A549 (cell line): ENCODE data around the gene CRYBA1. TPM values are rescaled to one million over a fixed set of nuclear protein-coding genes. Genes with fewer than 3 reads are reported as not detected.

ENCODE experiments used
- ATAC-seq, 2 experiments: fragments of 200-7000 bp in 1 of 2; fragments of >200 bp in 1 of 2; cut with Nextera tagmentation in 1 of 2; cut with Tn5 transposase in 1 of 2; 3 replicates each; pipeline versions ENCODE4 v1.8.0 to v1.9.1; 2018 to 2020; ENCODE audit warnings: mild to moderate bottlenecking in 1 of 2, moderate library complexity in 1 of 2
- CTCF ChIA-PET: fragments of 300-600 bp; sonication (Branson Sonifier 250); formaldehyde crosslinking; extraction: SDS; loops from one replicate; lab custom pipeline; 2021; ENCODE audit warnings: antibody characterized with exemption, inconsistent platforms; lab: Yijun Ruan, JAX
- POLR2A ChIA-PET: fragments of 350-600 bp; formaldehyde crosslinking; extraction: SDS; loops from one replicate; lab custom pipeline; 2021; ENCODE audit warnings: antibody characterized with exemption, inconsistent platforms; lab: Yijun Ruan, JAX
- DNase-seq, 2 experiments: peaks; one replicate each; pipeline versions ENCODE4 v3.0.0 to v3.0.0-alpha.2; 2011 to 2016; ENCODE audit warnings: low read depth in 1 of 2, low spot score in 1 of 2
- FAIRE-seq: peaks from 2 replicates; lab custom pipeline; 2011; peaks lifted over from hg19 to GRCh38; lab: Jason Lieb, UNC
- H3K27ac ChIP-seq, 2 experiments: fragments of >200 bp; sonication (Bioruptor Twin); formaldehyde crosslinking; 3 replicates each; pipeline ENCODE4 v1.5.1; 2016 to 2017
- H3K4me1 ChIP-seq: fragments of >200 bp; sonication (Bioruptor Twin); formaldehyde crosslinking; 3 replicates; pipeline ENCODE4 v1.6.1; 2016
- H3K4me2 ChIP-seq: fragments of >200 bp; sonication (Bioruptor Twin); formaldehyde crosslinking; 3 replicates; pipeline ENCODE4 v1.6.1; 2016
- H3K4me3 ChIP-seq: fragments of >200 bp; sonication (Bioruptor Twin); formaldehyde crosslinking; 3 replicates; pipeline ENCODE4 v1.5.1; 2016
- H3K9me3 ChIP-seq: fragments of >200 bp; sonication (Bioruptor Twin); formaldehyde crosslinking; 3 replicates; pipeline ENCODE4 v1.6.1; 2016
- ATOH8 ChIP-seq: fragments of 250-450 bp; sonication (Bioruptor Pico); IDR thresholded peaks from 2 replicates; pipeline ENCODE4 v1.5.0; 2020; ENCODE audit warnings: low read depth, mild to moderate bottlenecking, moderate library complexity
- CHD2 ChIP-seq: fragments of 150-350 bp; IDR thresholded peaks from 2 replicates; pipeline ENCODE4 v1.6.1; 2014; ENCODE audit warnings: low read length; ENCODE audit not compliant: partially characterized antibody
- CHD4 ChIP-seq: fragments of 200-600 bp; sonication (generic); IDR thresholded peaks from 2 replicates; pipeline ENCODE4 v1.6.1; 2016; ENCODE audit warnings: antibody characterized with exemption, mild to moderate bottlenecking, borderline replicate concordance
- E2F6 ChIP-seq: IDR thresholded peaks from 2 replicates; pipeline ENCODE4 v1.6.1; 2012; ENCODE audit warnings: low read depth, borderline replicate concordance
- EP300 ChIP-seq, 2 experiments: fragments of >200 bp; sonication (Bioruptor Twin); formaldehyde crosslinking; IDR thresholded peaks; 2 replicates in 1 of 2; 3 replicates in 1 of 2; pipeline ENCODE4 v1.6.1; 2016 to 2017
- GATA3 ChIP-seq: IDR thresholded peaks from 2 replicates; pipeline ENCODE4 v1.6.1; 2012; ENCODE audit warnings: borderline replicate concordance
- HOXB13 ChIP-seq: fragments of 250-450 bp; sonication (Bioruptor Pico); IDR thresholded peaks from 2 replicates; pipeline ENCODE4 v1.5.0; 2020; ENCODE audit warnings: low read depth, mild to moderate bottlenecking, moderate library complexity
- JUN ChIP-seq, 2 experiments: fragments of >200 bp; sonication (Bioruptor Twin); formaldehyde crosslinking; IDR thresholded peaks; 2 replicates in 1 of 2; 3 replicates in 1 of 2; pipeline ENCODE4 v1.6.1; 2016 to 2017
- KDM5A ChIP-seq: fragments of 200-600 bp; sonication (generic); IDR thresholded peaks from 2 replicates; pipeline ENCODE4 v1.6.1; 2016; ENCODE audit warnings: antibody characterized with exemption, mild to moderate bottlenecking
- MAX ChIP-seq: IDR thresholded peaks from 2 replicates; pipeline ENCODE4 v1.6.1; 2012
- NFE2L2 ChIP-seq: fragments of 150-350 bp; conservative IDR thresholded peaks from 2 replicates; pipeline ENCODE4 v1.6.1; 2014; ENCODE audit warnings: low read length
- PHF8 ChIP-seq: fragments of 200-600 bp; sonication (generic); IDR thresholded peaks from 2 replicates; pipeline ENCODE4 v1.6.1; 2016; ENCODE audit warnings: low read depth, mild to moderate bottlenecking, antibody characterized with exemption, moderate library complexity, borderline replicate concordance
- POLR2AphosphoS2 ChIP-seq: conservative IDR thresholded peaks from 2 replicates; pipeline ENCODE4 v1.6.1; 2012; ENCODE audit warnings: low read length, improper control_type of control experiment, inconsistent platforms
- SMC3 ChIP-seq: fragments of >200 bp; sonication (Bioruptor Twin); formaldehyde crosslinking; IDR thresholded peaks from 3 replicates; pipeline ENCODE4 v1.6.1; 2018; ENCODE audit warnings: inconsistent platforms
- TFCP2L1 ChIP-seq: fragments of 250-450 bp; sonication (Bioruptor Pico); IDR thresholded peaks from 2 replicates; pipeline ENCODE4 v1.5.0; 2021; ENCODE audit warnings: mild to moderate bottlenecking
- ZSCAN20 ChIP-seq: fragments of 250-450 bp; sonication (Bioruptor Pico); IDR thresholded peaks from 2 replicates; pipeline ENCODE4 v1.8.0; 2022; ENCODE audit warnings: mild to moderate bottlenecking, moderate library complexity
- WGBS: methylation state at CpG from one replicate; pipeline ENCODE4 v1.1.6; 2017; ENCODE audit errors: missing lambda C conversion rate; 5-methylcytosine and 5-hydroxymethylcytosine counted together
- polyA plus RNA-seq, 4 experiments: library from polyadenylated mRNA; depleted of rRNA in 3 of 4; stranded (reverse); fragments of >200 nt; fragmentation: RNase III in 1 of 4; extraction: RNeasy Plus Mini Kit Qiagen cat#74134 plus additional on column Dnase treatment in 1 of 4; gene quantifications; 2 replicates in 3 of 4; 3 replicates in 1 of 4; pipeline ENCODE4 v1.2.3, GENCODE V29; 2011 to 2017
- TF ChIP-seq, protein P1 (sequence below): IDR thresholded peaks from 2 replicates; pipeline ENCODE4 v1.6.1; 2012
- TF ChIP-seq, protein P2 (sequence below): fragments of 200-600 bp; sonication (generic); IDR thresholded peaks from 2 replicates; pipeline ENCODE4 v1.6.1; 2016; ENCODE audit warnings: antibody characterized with exemption, mild to moderate bottlenecking, moderate library complexity

Gene CRYBA1
- polyA plus RNA-seq, 2 of the 4 experiments (the other 2 are of a cell fraction), result 0.10 to 0.12 TPM

DNA sequence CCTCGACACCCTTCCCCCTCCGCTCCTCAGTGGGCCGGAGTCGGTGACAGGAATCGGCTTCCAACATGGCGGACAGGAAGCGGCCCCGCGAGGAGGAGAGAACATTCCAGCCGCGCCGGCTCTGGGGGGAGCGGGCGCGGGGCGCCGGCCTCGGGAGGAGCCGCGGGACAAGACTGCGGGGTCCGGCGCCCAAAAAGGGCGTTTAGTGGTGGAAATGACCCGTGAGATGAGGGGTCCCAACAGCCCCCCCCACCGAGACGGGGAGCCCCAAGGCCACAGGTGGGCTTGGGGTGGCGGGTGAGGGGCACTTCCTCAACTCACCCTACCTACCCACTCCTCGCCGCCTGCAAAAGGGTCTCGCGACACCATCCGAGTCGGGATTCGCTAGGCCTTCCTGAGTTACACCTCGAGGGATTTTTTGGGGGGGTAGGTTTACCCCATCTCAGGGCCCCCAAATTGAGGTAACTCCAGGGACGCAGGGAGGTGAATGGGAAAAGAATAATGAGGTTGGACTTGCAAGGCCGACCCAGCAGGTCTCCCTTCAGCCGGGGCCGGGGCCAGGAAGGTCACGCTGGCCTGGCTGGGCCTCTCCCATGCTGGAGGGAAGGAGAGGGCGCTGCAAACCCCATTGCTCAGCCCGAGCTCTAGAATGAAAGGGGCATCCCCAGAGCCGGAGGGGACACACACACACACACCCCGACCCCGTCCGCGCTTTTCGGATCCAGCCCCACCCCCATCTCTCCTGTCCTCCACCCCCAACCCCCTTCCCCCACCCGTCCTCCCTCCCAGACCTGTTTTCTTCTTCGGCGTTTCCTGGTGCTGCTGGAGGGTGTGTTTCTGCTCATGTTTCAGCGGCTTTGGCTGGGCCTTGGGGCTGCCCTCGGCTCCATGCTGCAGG lies 46.6 kb downstream of the CRYBA1 start:
- H3K4me2 ChIP-seq, result peak overlapping the region; percentile 97
- peak overlapping the region; percentile 91 to 98 for H3K27ac ChIP-seq
- peaks cover 29% of the 10 kb centered on the region for H3K4me1 ChIP-seq
- H3K9me3 ChIP-seq, result no peaks in the 10 kb centered on the region
- FAIRE-seq (no peak), DNase-seq (peak; percentile 61 to 67), ATAC-seq (peak; percentile 61 to 63)
- H3K4me3 ChIP-seq, result peak overlapping the region; percentile 72
- ChIA-PET CTCF (interaction anchor here (0.9 to 4.1 kb wide), 18 partner anchors 8 to 637 kb away, joined by 3 to 57 read pairs (median 4); no protein-coding TSS in a partner anchor), POLR2A (interaction anchor here (0.5 to 3.3 kb wide), 45 partner anchors 10 to 574 kb away, joined by 3 to 73 read pairs (median 5); partner anchors contain the start of genes MYO18A, RPL23A and TAOK1)
- WGBS, result 2% methylated on average over 50 of the region's 54 CpGs
- peak; percentile 51; the same call in 1 of the 2 replicates for TF ChIP-seq PHF8
- TF ChIP-seq GATA3, result 0 out of 2 replicates have a peak, but pooled peaks have one; percentile 35
- TF ChIP-seq JUN (IDR thresholded peaks at IDR 0.05), result peak in 1 of 2 experiments; percentile 44; a peak in 2 of 5 replicates
- TF ChIP-seq, protein P1, sequence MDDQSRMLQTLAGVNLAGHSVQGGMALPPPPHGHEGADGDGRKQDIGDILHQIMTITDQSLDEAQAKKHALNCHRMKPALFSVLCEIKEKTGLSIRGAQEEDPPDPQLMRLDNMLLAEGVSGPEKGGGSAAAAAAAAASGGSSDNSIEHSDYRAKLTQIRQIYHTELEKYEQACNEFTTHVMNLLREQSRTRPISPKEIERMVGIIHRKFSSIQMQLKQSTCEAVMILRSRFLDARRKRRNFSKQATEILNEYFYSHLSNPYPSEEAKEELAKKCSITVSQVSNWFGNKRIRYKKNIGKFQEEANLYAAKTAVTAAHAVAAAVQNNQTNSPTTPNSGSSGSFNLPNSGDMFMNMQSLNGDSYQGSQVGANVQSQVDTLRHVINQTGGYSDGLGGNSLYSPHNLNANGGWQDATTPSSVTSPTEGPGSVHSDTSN, result no peak
- peak; percentile 26; the same call in 1 of the 2 replicates for TF ChIP-seq E2F6
- TF ChIP-seq TFCP2L1 (CRISPR knock-in tag), result peak; percentile 72; the same call in 1 of the 2 replicates
- TF ChIP-seq ZSCAN20 (CRISPR knock-in tag), result no peak
- no peak for TF ChIP-seq EP300 (IDR thresholded peaks at IDR 0.05)
- no peak for TF ChIP-seq ATOH8 (CRISPR knock-in tag)
- no peak for TF ChIP-seq NFE2L2
- TF ChIP-seq SMC3, result no peak
- TF ChIP-seq POLR2AphosphoS2, result no peak
- TF ChIP-seq HOXB13, result no peak
- no peak for TF ChIP-seq KDM5A
- TF ChIP-seq CHD2, result peak; percentile 59
- TF ChIP-seq, protein P2, sequence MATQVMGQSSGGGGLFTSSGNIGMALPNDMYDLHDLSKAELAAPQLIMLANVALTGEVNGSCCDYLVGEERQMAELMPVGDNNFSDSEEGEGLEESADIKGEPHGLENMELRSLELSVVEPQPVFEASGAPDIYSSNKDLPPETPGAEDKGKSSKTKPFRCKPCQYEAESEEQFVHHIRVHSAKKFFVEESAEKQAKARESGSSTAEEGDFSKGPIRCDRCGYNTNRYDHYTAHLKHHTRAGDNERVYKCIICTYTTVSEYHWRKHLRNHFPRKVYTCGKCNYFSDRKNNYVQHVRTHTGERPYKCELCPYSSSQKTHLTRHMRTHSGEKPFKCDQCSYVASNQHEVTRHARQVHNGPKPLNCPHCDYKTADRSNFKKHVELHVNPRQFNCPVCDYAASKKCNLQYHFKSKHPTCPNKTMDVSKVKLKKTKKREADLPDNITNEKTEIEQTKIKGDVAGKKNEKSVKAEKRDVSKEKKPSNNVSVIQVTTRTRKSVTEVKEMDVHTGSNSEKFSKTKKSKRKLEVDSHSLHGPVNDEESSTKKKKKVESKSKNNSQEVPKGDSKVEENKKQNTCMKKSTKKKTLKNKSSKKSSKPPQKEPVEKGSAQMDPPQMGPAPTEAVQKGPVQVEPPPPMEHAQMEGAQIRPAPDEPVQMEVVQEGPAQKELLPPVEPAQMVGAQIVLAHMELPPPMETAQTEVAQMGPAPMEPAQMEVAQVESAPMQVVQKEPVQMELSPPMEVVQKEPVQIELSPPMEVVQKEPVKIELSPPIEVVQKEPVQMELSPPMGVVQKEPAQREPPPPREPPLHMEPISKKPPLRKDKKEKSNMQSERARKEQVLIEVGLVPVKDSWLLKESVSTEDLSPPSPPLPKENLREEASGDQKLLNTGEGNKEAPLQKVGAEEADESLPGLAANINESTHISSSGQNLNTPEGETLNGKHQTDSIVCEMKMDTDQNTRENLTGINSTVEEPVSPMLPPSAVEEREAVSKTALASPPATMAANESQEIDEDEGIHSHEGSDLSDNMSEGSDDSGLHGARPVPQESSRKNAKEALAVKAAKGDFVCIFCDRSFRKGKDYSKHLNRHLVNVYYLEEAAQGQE, result peak; percentile 14; the same call in 1 of the 2 replicates
- TF ChIP-seq CHD4, result no peak
- TF ChIP-seq MAX, result peak; percentile 39
